ENCODE measurements around the gene ANKRD16.

Gene ANKRD16

DNA sequence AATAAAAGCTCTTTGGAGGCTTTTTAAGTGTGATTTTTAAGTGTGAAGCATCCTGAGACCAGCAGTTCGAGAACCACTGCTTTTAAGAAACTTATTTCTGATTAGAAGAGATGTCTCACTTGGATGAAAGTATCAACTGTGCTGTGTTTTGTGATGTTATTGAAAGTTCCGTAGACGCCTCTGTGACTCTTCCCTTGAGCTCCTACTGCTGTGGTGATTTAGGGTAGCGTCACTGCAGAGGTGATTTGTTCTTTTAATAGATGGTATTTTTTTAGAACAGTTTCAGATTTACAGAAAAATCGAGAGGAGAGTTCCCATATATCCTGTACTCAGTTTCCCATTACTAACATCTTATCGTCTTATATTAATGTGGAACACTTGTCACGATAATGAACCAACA lies 29.9 kb upstream of the ANKRD16 start:
- TF ChIP-seq, protein P1, sequence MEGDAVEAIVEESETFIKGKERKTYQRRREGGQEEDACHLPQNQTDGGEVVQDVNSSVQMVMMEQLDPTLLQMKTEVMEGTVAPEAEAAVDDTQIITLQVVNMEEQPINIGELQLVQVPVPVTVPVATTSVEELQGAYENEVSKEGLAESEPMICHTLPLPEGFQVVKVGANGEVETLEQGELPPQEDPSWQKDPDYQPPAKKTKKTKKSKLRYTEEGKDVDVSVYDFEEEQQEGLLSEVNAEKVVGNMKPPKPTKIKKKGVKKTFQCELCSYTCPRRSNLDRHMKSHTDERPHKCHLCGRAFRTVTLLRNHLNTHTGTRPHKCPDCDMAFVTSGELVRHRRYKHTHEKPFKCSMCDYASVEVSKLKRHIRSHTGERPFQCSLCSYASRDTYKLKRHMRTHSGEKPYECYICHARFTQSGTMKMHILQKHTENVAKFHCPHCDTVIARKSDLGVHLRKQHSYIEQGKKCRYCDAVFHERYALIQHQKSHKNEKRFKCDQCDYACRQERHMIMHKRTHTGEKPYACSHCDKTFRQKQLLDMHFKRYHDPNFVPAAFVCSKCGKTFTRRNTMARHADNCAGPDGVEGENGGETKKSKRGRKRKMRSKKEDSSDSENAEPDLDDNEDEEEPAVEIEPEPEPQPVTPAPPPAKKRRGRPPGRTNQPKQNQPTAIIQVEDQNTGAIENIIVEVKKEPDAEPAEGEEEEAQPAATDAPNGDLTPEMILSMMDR (IDR thresholded peaks at IDR 0.05) = no peak
- no peak overlapping the region for H3K27ac ChIP-seq
- H3K36me3 ChIP-seq = peaks cover 100% of the 10 kb centered on the region
- no peaks in the 10 kb centered on the region for H3K9me3 ChIP-seq
- H3K4me3 ChIP-seq (ENCODE audit: low read depth in 1 of 2, low read length in 1 of 2) = no peak overlapping the region
- H3K27me3 ChIP-seq = no peaks in the 10 kb centered on the region
- no peaks in the 10 kb centered on the region for H3K4me1 ChIP-seq (ENCODE audit: control insufficient read depth in 1 of 2, insufficient read depth in 1 of 2, low read depth in 1 of 2, low read length in 1 of 2)

DNA sequence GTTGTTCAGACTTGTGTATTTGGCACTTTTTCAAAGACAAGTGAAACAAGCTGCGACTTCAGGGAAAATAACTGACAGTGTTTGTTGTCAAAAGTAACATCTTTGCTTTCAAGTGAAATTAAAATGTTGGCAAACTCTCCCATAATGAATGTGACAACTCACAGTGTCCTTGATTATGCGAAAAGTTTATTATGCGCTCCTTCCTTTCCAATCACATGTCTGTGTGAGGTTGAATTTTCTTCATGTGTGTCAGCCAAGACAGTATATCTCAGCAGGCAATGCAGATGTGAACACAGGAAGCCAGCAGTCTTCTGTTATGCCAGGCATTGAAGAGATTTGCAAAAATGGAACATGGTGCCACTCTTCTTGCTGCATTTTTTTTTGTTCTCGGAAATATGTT lies 29.1 kb upstream of the ANKRD16 start:
- Histone ChIP-seq H3K4me3 (ENCODE audit: low read depth in 1 of 2, low read length in 1 of 2) (no peak overlapping the region), H3K27ac (no peak overlapping the region), H3K27me3 (no peaks in the 10 kb centered on the region), H3K9me3 (no peaks in the 10 kb centered on the region), H3K36me3 (peaks cover 100% of the 10 kb centered on the region), H3K4me1 (ENCODE audit: control insufficient read depth in 1 of 2, insufficient read depth in 1 of 2, low read depth in 1 of 2, low read length in 1 of 2) (no peaks in the 10 kb centered on the region)
- TF ChIP-seq, protein P1 (IDR thresholded peaks at IDR 0.05) = no peak

DNA sequence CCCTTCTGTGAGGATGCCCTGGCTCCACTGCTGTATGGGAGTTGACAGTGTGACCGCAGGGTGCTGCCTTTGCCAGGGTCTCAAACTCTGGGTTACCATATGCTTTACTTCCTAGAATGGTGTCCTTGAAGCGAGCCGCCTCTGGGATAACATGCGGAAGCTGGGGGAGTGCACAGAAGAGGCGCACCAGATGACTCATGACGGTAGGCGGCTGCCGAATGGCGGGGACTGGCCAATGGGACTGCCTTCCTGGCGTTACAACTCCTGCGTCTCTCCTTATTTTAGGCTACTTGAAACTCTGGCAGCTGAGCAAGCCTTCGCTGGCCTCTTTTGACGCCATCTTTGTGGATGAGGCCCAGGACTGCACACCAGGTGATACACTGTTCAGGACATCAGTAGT lies 27.6 kb upstream of the ANKRD16 start:
- Histone ChIP-seq H3K9me3 (no peaks in the 10 kb centered on the region), H3K27ac (no peak overlapping the region), H3K27me3 (no peaks in the 10 kb centered on the region), H3K36me3 (peaks cover 100% of the 10 kb centered on the region), H3K4me3 (ENCODE audit: low read depth in 1 of 2, low read length in 1 of 2) (no peak overlapping the region), H3K4me1 (ENCODE audit: control insufficient read depth in 1 of 2, insufficient read depth in 1 of 2, low read depth in 1 of 2, low read length in 1 of 2) (no peaks in the 10 kb centered on the region)
- TF ChIP-seq, protein P1 (IDR thresholded peaks at IDR 0.05) = no peak

DNA sequence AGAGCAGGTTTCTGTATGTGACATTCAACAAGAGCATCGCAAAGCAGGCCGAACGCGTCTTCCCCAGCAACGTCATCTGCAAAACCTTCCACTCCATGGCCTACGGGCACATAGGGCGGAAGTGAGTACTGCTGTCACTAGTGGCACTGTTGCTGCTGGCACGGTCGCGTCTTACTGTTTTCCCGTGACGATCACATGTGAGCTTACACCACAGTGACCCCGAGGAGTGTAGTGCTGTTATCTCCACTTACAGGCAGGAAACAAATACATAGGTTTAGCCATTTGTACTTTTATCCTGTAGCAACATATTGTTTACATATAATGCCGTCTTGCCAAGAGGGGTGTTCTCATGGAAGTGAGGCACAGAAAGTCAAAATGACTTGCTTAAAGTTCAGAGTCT lies 25.8 kb upstream of the ANKRD16 start:
- H3K36me3 ChIP-seq = peaks cover 100% of the 10 kb centered on the region
- H3K4me1 ChIP-seq (ENCODE audit: control insufficient read depth in 1 of 2, insufficient read depth in 1 of 2, low read depth in 1 of 2, low read length in 1 of 2) = no peaks in the 10 kb centered on the region
- TF ChIP-seq, protein P1 (IDR thresholded peaks at IDR 0.05) = no peak
- H3K27ac ChIP-seq = no peak overlapping the region
- H3K4me3 ChIP-seq (ENCODE audit: low read depth in 1 of 2, low read length in 1 of 2) = no peak overlapping the region
- no peaks in the 10 kb centered on the region for H3K9me3 ChIP-seq
- no peaks in the 10 kb centered on the region for H3K27me3 ChIP-seq

DNA sequence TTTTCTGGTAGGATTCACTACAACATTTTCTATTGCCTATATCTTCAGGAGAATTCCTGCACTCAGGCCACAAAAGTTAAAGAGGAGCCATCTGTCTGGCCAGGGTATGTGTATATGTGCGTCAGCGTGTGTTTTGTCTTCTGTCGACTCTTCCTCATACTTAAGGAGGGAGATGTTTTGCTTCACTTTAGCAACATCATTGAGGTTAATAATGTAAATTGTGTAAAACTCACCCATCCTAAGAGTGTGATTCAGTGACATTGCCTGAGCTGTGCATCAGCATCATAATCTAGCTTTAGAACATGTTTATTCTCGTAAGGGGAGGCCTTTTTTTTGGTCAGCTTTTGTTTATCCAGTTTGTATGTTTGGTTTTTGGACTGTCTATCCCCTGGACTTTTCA lies 24.0 kb upstream of the ANKRD16 start:
- Histone ChIP-seq H3K27ac (no peak overlapping the region), H3K9me3 (no peaks in the 10 kb centered on the region), H3K27me3 (no peaks in the 10 kb centered on the region), H3K4me1 (ENCODE audit: control insufficient read depth in 1 of 2, insufficient read depth in 1 of 2, low read depth in 1 of 2, low read length in 1 of 2) (no peaks in the 10 kb centered on the region), H3K36me3 (peaks cover 100% of the 10 kb centered on the region), H3K4me3 (ENCODE audit: low read depth in 1 of 2, low read length in 1 of 2) (no peak overlapping the region)
- TF ChIP-seq, protein P1 (IDR thresholded peaks at IDR 0.05) = no peak

DNA sequence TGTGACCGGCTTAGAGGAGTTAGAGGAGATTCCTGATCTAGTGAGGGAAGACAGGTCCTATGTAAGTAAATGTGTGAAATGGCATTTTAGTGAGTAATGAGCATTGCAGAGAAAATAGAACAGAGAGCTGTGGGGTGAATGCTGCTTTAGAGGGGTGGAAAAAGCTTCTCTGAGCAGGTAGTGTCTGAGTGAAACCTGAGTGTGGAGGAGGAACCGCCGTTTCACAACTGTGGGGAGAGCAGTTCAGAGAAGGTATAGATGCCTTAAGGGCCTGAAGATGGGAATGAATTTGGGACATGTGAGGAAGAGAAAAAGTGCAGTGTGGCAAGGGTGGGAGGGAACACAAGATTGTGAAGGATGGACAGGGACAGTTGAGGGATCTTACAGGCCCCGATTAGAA lies 22.0 kb upstream of the ANKRD16 start:
- Histone ChIP-seq H3K36me3 (peaks cover 86% of the 10 kb centered on the region), H3K9me3 (no peaks in the 10 kb centered on the region), H3K27ac (no peak overlapping the region), H3K4me3 (ENCODE audit: low read depth in 1 of 2, low read length in 1 of 2) (no peak overlapping the region), H3K27me3 (no peaks in the 10 kb centered on the region), H3K4me1 (ENCODE audit: control insufficient read depth in 1 of 2, insufficient read depth in 1 of 2, low read depth in 1 of 2, low read length in 1 of 2) (no peaks in the 10 kb centered on the region)
- TF ChIP-seq, protein P1 (IDR thresholded peaks at IDR 0.05) = no peak
